ENCODE results near the gene RCAN3. TPM values are rescaled to one million over a fixed set of nuclear protein-coding genes. Genes with fewer than 3 reads are reported as not detected.
"Not testable (repeated sequence)": the region's sequence is repeated elsewhere in the genome, so short reads cannot be mapped to it uniquely, and the experiment has no call there.

Gene RCAN3
- total RNA-seq, 1 donor from 2014 or later = 17.6 TPM

DNA sequence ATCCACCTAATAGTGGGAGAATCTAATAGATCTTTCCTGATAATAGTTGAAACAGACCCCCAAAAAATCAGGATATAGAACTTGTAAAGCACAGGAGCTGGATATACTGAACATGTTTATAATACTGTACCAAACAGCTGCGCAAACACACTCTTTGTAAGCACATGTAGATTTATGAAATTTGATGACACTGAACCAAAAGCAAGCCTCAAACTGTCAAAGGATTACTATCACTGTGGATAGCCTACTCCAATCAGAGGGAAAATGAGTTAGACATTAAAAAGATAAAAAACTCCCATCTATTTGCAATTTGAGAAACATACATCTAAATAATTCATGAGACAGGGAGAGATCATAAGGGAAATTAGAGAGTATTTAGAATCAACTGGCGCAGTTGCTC lies 26.1 kb downstream of the RCAN3 start:
- DNase-seq (ENCODE audit: low read depth) = no peak
- TF ChIP-seq, protein P1, sequence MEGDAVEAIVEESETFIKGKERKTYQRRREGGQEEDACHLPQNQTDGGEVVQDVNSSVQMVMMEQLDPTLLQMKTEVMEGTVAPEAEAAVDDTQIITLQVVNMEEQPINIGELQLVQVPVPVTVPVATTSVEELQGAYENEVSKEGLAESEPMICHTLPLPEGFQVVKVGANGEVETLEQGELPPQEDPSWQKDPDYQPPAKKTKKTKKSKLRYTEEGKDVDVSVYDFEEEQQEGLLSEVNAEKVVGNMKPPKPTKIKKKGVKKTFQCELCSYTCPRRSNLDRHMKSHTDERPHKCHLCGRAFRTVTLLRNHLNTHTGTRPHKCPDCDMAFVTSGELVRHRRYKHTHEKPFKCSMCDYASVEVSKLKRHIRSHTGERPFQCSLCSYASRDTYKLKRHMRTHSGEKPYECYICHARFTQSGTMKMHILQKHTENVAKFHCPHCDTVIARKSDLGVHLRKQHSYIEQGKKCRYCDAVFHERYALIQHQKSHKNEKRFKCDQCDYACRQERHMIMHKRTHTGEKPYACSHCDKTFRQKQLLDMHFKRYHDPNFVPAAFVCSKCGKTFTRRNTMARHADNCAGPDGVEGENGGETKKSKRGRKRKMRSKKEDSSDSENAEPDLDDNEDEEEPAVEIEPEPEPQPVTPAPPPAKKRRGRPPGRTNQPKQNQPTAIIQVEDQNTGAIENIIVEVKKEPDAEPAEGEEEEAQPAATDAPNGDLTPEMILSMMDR (conservative IDR thresholded peaks at IDR 0.05; ENCODE audit: low read depth, low read length) = no peak

DNA sequence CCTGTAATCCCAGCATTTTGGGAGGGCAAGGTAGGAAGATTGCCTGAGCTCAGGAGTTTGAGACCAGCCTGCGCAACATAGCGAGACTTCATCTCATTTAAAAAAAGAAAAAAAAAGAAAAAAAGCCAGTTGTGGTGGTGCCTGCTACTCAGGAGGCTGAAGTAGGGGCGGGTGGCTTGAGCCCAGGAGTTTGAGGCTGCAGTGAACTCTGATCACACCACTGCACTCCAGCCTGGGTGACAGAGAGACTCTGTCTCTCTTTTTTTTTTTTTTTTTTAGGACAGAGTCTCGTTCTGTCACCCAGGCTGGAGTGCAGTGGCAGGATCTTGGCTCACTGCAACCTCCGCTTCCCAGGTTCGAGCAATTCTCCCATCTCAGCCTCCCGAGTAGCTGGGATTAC lies 26.7 kb downstream of the RCAN3 start:
- H3K4me3 ChIP-seq (ENCODE audit: low read depth, low read length); DNase-seq (ENCODE audit: low read depth): not testable (repeated sequence)

More for the DNA sequence above, 26.1 kb downstream of the RCAN3 start:
- H3K4me3 ChIP-seq (ENCODE audit: low read depth, low read length) = no peak overlapping the region

DNA sequence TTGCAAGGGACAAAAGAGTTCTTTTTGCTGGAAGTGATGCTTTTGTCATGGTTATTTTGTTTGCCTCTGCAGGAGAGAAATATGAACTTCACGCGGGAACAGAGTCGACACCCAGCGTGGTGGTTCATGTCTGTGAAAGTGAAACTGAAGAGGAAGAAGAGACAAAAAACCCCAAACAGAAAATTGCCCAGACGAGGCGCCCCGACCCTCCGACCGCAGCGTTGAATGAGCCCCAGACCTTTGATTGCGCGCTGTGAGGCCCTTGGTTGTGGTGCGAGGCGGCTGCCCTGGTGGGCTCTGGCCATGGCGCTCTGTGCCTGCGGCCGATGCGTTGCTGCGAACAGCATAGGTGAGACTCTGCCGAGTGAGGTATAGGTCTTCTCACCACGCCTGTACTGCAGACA lies 32.4 kb downstream of the RCAN3 start:
- TF ChIP-seq, protein P1 (conservative IDR thresholded peaks at IDR 0.05; ENCODE audit: low read depth, low read length) = no peak
- H3K4me3 ChIP-seq (ENCODE audit: low read depth, low read length) = no peak overlapping the region
- DNase-seq (ENCODE audit: low read depth) = no peak

DNA sequence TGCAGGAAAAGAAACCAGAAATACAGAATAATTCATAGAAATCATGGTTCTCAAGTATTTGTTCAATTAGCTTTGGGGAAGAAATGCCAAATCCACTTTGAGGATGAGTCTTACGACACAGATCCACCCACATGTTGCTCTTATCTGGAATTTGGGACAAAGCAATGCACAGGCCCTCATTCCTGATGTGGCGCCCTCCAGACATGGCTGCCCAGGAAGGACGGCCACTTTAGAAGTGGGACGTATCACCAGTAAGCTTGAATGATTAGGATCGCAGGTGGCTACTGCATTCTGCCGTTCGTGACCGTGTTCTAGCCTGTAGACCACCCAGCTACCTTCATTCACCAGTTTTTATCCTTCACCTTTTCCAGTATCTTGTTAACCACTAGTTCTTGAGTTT lies 33.1 kb downstream of the RCAN3 start:
- TF ChIP-seq, protein P1 (conservative IDR thresholded peaks at IDR 0.05; ENCODE audit: low read depth, low read length) = no peak
- no peak overlapping the region for H3K4me3 ChIP-seq (ENCODE audit: low read depth, low read length)
- DNase-seq (ENCODE audit: low read depth) = no peak

DNA sequence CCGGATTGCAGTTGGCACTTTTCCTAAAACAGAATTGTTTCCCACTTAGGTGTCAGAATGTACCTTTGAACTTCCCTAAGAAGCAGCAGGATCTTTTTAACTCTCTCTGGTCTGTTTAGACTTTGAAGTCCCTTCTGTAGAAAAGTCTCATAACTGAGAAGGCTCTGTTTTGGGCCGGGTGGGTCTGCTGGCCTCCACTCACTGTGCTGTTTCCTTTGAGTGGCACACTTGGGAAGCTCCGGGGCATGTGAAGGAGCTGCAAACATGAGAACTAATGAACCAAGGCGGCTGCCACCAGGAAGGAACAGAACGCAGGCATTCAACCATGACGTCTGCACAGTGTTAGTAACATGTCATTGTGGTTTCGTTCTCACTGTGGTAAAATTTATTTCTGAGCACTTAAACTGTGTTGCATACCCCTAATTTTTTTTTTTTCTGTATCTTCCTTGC lies 33.8 kb downstream of the RCAN3 start:
- TF ChIP-seq, protein P1 (conservative IDR thresholded peaks at IDR 0.05; ENCODE audit: low read depth, low read length) = no peak
- DNase-seq (ENCODE audit: low read depth) = no peak

DNA sequence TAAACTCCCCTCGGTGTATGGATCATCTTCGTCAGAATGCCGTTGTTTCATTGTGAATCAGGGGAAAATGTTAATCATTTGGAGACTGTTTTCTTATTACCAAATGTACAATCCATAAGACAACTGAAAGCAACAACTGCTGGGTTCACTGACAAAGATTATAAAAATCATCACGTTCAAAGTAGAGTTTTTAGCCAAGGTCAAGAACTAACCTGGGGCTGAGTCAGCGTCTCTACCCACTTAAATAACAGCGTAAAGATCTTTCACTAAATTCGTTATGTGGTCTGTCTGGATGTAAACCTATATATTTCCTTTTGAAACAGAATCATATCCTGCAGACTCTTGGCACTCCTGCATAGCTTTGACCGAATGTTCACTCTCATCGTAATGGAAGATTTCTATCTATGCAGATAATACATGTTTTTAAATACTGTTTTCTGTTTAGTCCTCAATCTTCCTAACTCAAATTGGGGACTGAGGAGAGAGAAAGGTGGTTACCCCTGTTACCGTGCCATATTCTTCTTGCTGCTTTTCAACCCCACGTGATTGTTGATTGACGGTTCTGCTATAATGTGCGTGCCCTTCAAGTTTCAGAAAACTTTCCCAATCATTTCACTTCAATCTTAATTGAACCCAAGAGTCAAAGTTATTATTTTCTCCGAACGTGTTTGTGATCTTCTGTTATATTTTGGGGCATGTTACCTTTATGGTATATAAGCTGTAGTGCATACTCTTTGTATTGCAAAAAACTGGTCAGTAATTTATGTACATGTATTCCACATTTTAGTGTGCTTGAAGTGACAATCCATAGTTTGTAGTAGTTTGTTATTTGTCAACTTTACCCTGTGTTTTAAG lies 37.6 kb downstream of the RCAN3 start:
- no peak for DNase-seq (ENCODE audit: low read depth)
- TF ChIP-seq, protein P1 (conservative IDR thresholded peaks at IDR 0.05; ENCODE audit: low read depth, low read length) = no peak
- H3K4me3 ChIP-seq (ENCODE audit: low read depth, low read length) = no peak overlapping the region

More for the DNA sequence above, 33.8 kb downstream of the RCAN3 start:
- no peak overlapping the region for H3K4me3 ChIP-seq (ENCODE audit: low read depth, low read length)

DNA sequence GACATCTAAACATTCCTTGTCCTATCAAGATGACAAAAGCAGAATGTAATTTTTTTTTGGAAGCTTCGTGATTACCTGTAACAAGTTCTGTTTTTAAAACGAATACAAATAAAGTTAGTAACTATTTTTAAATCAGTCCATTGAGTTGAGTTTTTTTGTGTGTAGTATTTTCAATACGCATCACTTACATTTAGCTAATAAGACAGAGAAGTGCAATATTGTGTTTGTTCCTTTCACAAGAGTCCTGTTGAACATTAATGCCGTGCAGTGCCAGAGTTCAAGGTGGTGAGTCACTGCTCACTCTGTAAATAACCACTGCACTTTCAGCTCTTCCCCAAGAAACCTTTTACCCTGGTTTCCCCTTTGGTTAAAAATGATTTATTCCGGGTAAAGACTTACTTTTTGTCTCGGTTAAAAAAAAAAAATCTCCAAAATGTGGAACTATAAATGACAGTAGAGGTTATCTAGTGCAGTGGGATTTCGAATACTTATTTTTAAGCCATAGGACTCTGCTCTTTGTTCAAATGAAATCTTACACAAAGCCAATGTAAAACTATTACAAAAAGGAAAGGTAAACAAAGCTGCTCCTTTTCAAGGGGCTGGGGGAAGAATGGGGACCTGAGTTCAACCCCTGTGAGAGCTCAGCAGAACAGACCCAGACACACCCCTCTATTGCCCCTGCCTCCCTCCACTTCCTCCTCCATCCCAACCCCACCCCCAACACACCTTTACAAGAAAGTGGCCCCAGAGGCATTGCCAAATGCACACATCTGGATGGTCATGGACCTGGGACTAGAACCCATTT lies 38.5 kb downstream of the RCAN3 start:
- no peak for DNase-seq (ENCODE audit: low read depth)
- H3K4me3 ChIP-seq (ENCODE audit: low read depth, low read length) = peak overlapping the region; percentile 5
- TF ChIP-seq, protein P1 (conservative IDR thresholded peaks at IDR 0.05; ENCODE audit: low read depth, low read length) = no peak
